BLaER1 treated with 17β-estradiol and CSF1 and Interleukin-3, amounts not matched to agents 10 nM and 100 nM (cell line): ENCODE results near the gene FARP1.

Experiments
- H3K27ac ChIP-seq, 11 experiments: shearing (Covaris generic); formaldehyde crosslinking; 2 replicates each; pipeline ENCODE4 v1.8.1; 2022
- H3K27me3 ChIP-seq, 11 experiments: shearing (Covaris generic); formaldehyde crosslinking; 2 replicates each; pipeline ENCODE4 v1.8.1; 2022
- H3K36me3 ChIP-seq, 11 experiments: shearing (Covaris generic); formaldehyde crosslinking; 2 replicates each; pipeline ENCODE4 v1.8.1; 2022
- H3K4me1 ChIP-seq, 10 experiments: shearing (Covaris generic); formaldehyde crosslinking; 2 replicates each; pipeline ENCODE4 v1.8.1; 2022
- H3K4me2 ChIP-seq, 11 experiments: shearing (Covaris generic); formaldehyde crosslinking; 2 replicates each; pipeline ENCODE4 v1.8.1; 2022
- H3K4me3 ChIP-seq, 10 experiments: shearing (Covaris generic); formaldehyde crosslinking; 2 replicates each; pipeline ENCODE4 v1.8.1; 2022
- H3K9ac ChIP-seq, 11 experiments: shearing (Covaris generic); formaldehyde crosslinking; 2 replicates each; pipeline ENCODE4 v1.8.1; 2022
- H3K9me3 ChIP-seq, 11 experiments: shearing (Covaris generic); formaldehyde crosslinking; replicated peaks in 1 of 11; 2 replicates each; pipeline ENCODE4 v1.8.1; 2022
- H4K20me1 ChIP-seq, 11 experiments: shearing (Covaris generic); formaldehyde crosslinking; 2 replicates each; pipeline ENCODE4 v1.8.1; 2022
- Cebpa-rat ChIP-seq, 11 experiments: shearing (Covaris generic); IDR thresholded peaks; 2 replicates each; pipeline ENCODE4 v1.8.1; 2022

The FARP1 gene

DNA sequence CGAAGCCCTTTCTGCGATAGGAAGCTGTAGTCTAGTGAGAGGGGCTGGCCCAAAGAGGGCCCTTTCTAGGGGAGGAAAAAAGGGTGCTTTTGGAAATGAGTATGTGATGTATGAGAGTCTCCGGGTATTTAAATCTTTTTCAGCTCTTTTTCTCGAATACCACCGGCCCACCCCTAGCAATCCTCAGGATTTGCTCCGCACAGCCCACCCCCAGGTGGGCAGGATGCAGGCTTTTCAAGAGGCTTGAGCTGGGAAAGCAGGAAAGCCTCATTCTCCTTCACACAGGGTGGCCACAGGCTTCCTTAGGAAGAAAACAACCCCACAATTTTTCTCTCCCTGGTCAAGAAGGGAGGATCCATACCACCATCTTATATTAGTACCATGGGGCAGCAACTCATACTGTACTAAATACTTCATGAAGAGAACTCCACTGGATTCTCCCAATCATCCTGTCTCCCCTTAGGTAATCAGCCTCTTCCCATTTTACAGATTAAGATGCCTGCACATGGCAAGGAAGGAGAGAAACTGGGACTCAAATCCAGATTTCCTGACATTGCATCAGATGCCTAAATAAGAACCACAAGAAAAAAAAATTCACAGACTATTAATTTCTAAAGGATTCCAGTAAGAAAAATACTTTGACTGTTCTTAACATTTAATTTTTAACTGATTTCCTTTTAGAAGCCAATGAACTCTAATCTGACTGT is 349.6 kb downstream of the FARP1 start:
- H4K20me1 ChIP-seq, result peaks cover 96 to 100% (median 99%) of the 10 kb centered on the region in 11 experiments
- H3K4me2 ChIP-seq, result peak overlapping the region in 7 of 11 experiments; percentile 3 to 41 (median 25); a peak in 9 of 22 replicates
- H3K36me3 ChIP-seq, result peaks cover 5 to 61% (median 39%) of the 10 kb centered on the region in 11 experiments; a peak in 20 of 22 replicates
- H3K27me3 ChIP-seq, result no peaks in the 10 kb centered on the region
- peaks cover 65 to 79% (median 69%) of the 10 kb centered on the region in 10 experiments for H3K4me1 ChIP-seq
- H3K27ac ChIP-seq, result no peak overlapping the region
- H3K4me3 ChIP-seq, result no peak overlapping the region
- no peak for TF ChIP-seq Cebpa-rat (IDR thresholded peaks at IDR 0.05)
- H3K9ac ChIP-seq, result no peak overlapping the region
- H3K9me3 ChIP-seq, result no peaks in the 10 kb centered on the region

DNA sequence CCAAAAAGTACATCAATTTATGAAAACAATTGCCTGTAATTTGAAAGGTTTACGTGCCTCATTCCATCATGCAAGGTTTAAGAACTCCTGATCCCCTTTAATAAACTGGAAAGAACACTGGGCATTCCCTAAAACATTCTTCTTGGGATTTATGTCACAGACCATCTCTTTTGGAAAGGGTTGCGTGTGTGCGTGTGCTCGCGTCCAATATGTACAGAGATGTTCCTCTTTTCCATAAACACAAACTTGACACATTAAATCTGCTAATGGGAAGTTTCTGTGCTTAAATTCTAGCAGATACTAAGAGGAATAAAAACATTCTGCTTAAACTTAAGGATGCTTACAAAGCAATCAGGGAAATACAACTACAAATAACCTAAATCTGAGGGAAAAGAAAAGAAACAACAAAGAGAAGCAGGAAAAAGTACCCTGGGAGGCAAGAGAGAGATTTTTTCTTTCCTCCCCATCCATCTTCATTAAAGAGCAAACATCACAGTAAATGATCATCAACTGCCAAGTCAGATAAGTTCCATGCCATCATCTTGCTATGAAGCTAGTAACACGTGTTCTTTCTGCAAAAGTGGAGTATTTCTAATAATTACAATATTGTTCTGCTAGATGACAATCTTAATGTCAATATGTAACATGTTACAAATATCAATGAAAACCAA is 350.3 kb downstream of the FARP1 start:
- no peak overlapping the region for H3K27ac ChIP-seq
- H3K4me1 ChIP-seq, result peaks cover 62 to 79% (median 69%) of the 10 kb centered on the region in 10 experiments
- no peaks in the 10 kb centered on the region for H3K9me3 ChIP-seq
- H3K4me3 ChIP-seq, result no peak overlapping the region
- no peaks in the 10 kb centered on the region for H3K27me3 ChIP-seq
- no peak for TF ChIP-seq Cebpa-rat (IDR thresholded peaks at IDR 0.05)
- peaks cover 96 to 100% (median 99%) of the 10 kb centered on the region in 11 experiments for H4K20me1 ChIP-seq
- peaks cover 9 to 68% (median 39%) of the 10 kb centered on the region in 11 experiments; a peak in 21 of 22 replicates for H3K36me3 ChIP-seq
- peak overlapping the region in 4 of 11 experiments; percentile 3 to 41 (median 26); a peak in 4 of 22 replicates for H3K4me2 ChIP-seq
- H3K9ac ChIP-seq, result no peak overlapping the region

GRCh38 chr13:98494769-98495168 is 351.9 kb downstream of the FARP1 start:
- TF ChIP-seq Cebpa-rat (IDR thresholded peaks at IDR 0.05), result no peak
- peaks cover 46 to 74% (median 59%) of the 10 kb centered on the region in 10 experiments for H3K4me1 ChIP-seq
- peaks cover 19 to 71% (median 47%) of the 10 kb centered on the region in 11 experiments for H3K36me3 ChIP-seq
- no peak overlapping the region for H3K9ac ChIP-seq
- no peak overlapping the region for H3K4me2 ChIP-seq
- H3K27me3 ChIP-seq, result no peaks in the 10 kb centered on the region
- peaks cover 96 to 100% (median 99%) of the 10 kb centered on the region in 11 experiments for H4K20me1 ChIP-seq
- H3K4me3 ChIP-seq, result no peak overlapping the region
- H3K27ac ChIP-seq, result no peak overlapping the region
- no peaks in the 10 kb centered on the region for H3K9me3 ChIP-seq

DNA sequence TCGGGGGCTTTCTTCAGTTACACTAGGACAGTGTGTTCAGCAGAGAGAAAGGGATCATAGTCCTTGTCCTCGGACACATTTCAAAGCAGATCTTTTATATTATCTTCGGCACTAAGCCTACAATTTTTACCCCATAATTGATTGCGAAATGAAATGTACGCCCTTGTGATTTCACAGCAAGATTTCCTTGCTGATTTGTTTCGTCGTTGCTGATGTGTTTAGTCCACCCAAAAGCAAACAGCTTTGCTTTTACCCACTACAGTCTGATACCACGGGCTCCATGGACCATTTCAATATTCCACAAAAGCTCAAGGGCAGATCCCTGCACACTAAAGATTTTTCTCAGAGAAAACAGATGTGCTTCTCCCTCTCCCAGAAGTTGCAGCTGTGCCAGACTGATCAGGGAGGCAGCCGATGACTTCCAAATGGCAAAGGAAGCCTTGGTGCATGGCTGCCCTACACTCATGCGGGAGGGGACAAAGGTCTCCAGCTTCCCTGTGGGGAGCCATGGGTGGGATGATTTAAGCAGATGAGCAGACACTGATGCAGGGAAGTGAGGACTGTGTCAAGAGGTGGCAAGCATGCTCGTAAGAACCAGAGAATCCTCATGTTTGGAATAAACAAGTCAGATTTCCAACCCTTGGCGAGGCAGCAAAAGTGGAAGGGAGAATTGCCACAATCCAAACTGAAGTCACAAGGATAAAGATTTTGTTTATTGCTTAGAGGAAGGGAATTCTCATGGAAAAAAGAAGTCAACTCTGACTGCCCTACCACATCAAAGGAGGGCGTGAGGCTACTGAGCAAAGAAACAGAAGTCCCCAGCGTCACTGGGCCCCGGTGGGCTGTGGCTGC is 353.0 kb downstream of the FARP1 start:
- Histone ChIP-seq H3K36me3 (peaks cover 27 to 71% (median 47%) of the 10 kb centered on the region in 11 experiments), H3K4me3 (no peak overlapping the region), H4K20me1 (peaks cover 96 to 100% (median 99%) of the 10 kb centered on the region in 11 experiments), H3K9me3 (no peaks in the 10 kb centered on the region), H3K9ac (0 out of 22 replicates have a peak overlapping the region, but pooled peaks of 2 of the 11 experiments have one; percentile 4 to 45), H3K4me2 (peak overlapping the region; percentile 7 to 72 (median 39); a peak in 18 of 22 replicates), H3K27ac (0 out of 22 replicates have a peak overlapping the region, but pooled peaks of 1 of the 11 experiments have one; percentile 9), H3K27me3 (no peaks in the 10 kb centered on the region), H3K4me1 (peaks cover 39 to 64% (median 50%) of the 10 kb centered on the region in 10 experiments)
- TF ChIP-seq Cebpa-rat (IDR thresholded peaks at IDR 0.05), result peak in 4 of 11 experiments; percentile 62 to 81 (median 71); a peak in 7 of 22 replicates

GRCh38 chr13:98496479-98496791 is 353.5 kb downstream of the FARP1 start:
- H3K4me3 ChIP-seq, result no peak overlapping the region
- H3K9ac ChIP-seq, result peak overlapping the region in 2 of 11 experiments; percentile 45; a peak in 1 of 22 replicates
- H3K9me3 ChIP-seq, result no peaks in the 10 kb centered on the region
- TF ChIP-seq Cebpa-rat (IDR thresholded peaks at IDR 0.05), result no peak
- H4K20me1 ChIP-seq, result peaks cover 96 to 100% (median 99%) of the 10 kb centered on the region in 11 experiments
- peaks cover 27 to 68% (median 43%) of the 10 kb centered on the region in 11 experiments for H3K36me3 ChIP-seq
- H3K27me3 ChIP-seq, result no peaks in the 10 kb centered on the region
- H3K27ac ChIP-seq, result 0 out of 22 replicates have a peak overlapping the region, but pooled peaks of 1 of the 11 experiments have one; percentile 9
- peaks cover 39 to 64% (median 46%) of the 10 kb centered on the region in 10 experiments for H3K4me1 ChIP-seq
- peak overlapping the region; percentile 7 to 72 (median 39); a peak in 18 of 22 replicates for H3K4me2 ChIP-seq

GRCh38 chr13:98496966-98497365 is 354.1 kb downstream of the FARP1 start:
- Histone ChIP-seq H3K4me3 (no peak overlapping the region), H4K20me1 (peaks cover 96 to 100% (median 99%) of the 10 kb centered on the region in 11 experiments), H3K9ac (peak overlapping the region in 2 of 11 experiments; percentile 45; a peak in 2 of 22 replicates), H3K9me3 (no peaks in the 10 kb centered on the region), H3K36me3 (peaks cover 27 to 72% (median 45%) of the 10 kb centered on the region in 11 experiments), H3K4me1 (peaks cover 39 to 67% (median 49%) of the 10 kb centered on the region in 10 experiments), H3K27me3 (no peaks in the 10 kb centered on the region), H3K4me2 (peak overlapping the region; percentile 7 to 72 (median 39)), H3K27ac (peak overlapping the region in 3 of 11 experiments; percentile 2 to 28 (median 9); a peak in 2 of 22 replicates)
- no peak for TF ChIP-seq Cebpa-rat (IDR thresholded peaks at IDR 0.05)

DNA sequence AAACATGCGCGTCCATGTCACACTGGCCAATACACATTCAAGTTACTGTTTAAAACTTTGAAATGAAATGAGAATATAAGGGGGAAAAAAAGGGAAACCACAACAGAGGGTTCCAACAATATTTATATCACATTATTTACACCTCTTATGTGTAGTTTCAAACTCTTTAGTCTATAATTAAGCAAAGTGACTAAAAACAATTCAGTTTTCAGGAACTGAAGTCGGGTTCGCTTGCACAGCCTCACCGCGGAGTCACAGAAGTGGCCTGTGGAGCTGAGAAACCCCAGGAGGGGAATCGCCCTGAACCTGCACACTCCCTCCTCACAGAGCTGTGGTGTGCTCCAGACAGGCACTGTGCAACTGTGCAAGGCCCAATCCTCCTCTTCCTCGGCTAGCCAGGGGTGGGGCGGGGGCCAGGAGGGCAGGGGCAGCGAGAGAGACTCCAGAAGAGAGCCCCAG is 358.1 kb downstream of the FARP1 start:
- Histone ChIP-seq H3K4me1 (peaks cover 57 to 76% (median 67%) of the 10 kb centered on the region in 10 experiments), H3K27ac (no peak overlapping the region), H3K36me3 (peaks cover 28 to 95% (median 64%) of the 10 kb centered on the region in 11 experiments), H3K4me3 (no peak overlapping the region), H3K9ac (no peak overlapping the region), H4K20me1 (peaks cover 92 to 100% (median 100%) of the 10 kb centered on the region in 11 experiments), H3K9me3 (no peaks in the 10 kb centered on the region), H3K4me2 (peak overlapping the region in 4 of 11 experiments; percentile 7 to 22 (median 18); a peak in 3 of 22 replicates), H3K27me3 (no peaks in the 10 kb centered on the region)
- TF ChIP-seq Cebpa-rat (IDR thresholded peaks at IDR 0.05), result no peak
